GM18517 (cell line): Measurements from ENCODE around the gene ARID1B.

Experiments
- ATAC-seq: cut with Tn5 transposase; IDR thresholded peaks from one replicate; pipeline ENCODE4 v1.9.1; 2021; ENCODE audit warnings: mild to moderate bottlenecking, moderate library complexity; ENCODE audit not compliant: unreplicated experiment

ARID1B gene

GRCh38 chr6:156954191-156954590, 177.0 kb downstream of the ARID1B start:
- ATAC-seq: no peak

GRCh38 chr6:156954816-156955215, 177.6 kb downstream of the ARID1B start:
- ATAC-seq: no peak

GRCh38 chr6:156955494-156956183, 178.5 kb downstream of the ARID1B start:
- ATAC-seq: no peak

GRCh38 chr6:156956286-156956685, 179.1 kb downstream of the ARID1B start:
- ATAC-seq: no peak

GRCh38 chr6:156957931-156958547, 180.9 kb downstream of the ARID1B start:
- ATAC-seq: peak; percentile 70

GRCh38 chr6:156960525-156960924, 183.3 kb downstream of the ARID1B start:
- no peak for ATAC-seq

GRCh38 chr6:156961282-156961892, 184.2 kb downstream of the ARID1B start:
- ATAC-seq: no peak

GRCh38 chr6:156963712-156964700, 186.8 kb downstream of the ARID1B start:
- no peak for ATAC-seq

- no peak for ATAC-seq
Observed at GRCh38 chr6:156967852-156968251, 190.7 kb downstream of the ARID1B start.

GRCh38 chr6:156969233-156969632, 192.1 kb downstream of the ARID1B start:
- ATAC-seq: no peak

- ATAC-seq: no peak
Observed at GRCh38 chr6:156970595-156971112, 193.5 kb downstream of the ARID1B start.

- ATAC-seq: no peak
Observed at GRCh38 chr6:156971153-156971885, 194.1 kb downstream of the ARID1B start.

GRCh38 chr6:156972145-156972544, 195.0 kb downstream of the ARID1B start:
- no peak for ATAC-seq

- ATAC-seq: no peak
Observed at GRCh38 chr6:156974830-156975261, 197.7 kb downstream of the ARID1B start.

GRCh38 chr6:156975414-156975813, 198.2 kb downstream of the ARID1B start:
- ATAC-seq: no peak

GRCh38 chr6:156976216-156977127, 199.3 kb downstream of the ARID1B start:
- no peak for ATAC-seq

- no peak for ATAC-seq
Observed at GRCh38 chr6:156977527-156978291, 200.5 kb downstream of the ARID1B start.

- no peak for ATAC-seq
Observed at GRCh38 chr6:156978948-156979347, 201.8 kb downstream of the ARID1B start.
